Activated CD8-positive, alpha-beta memory T cell treated with anti-CD3 and anti-CD28 coated beads, Interleukin-2, amount 50 U/mL, for 1 hour (primary cell): Measurements from ENCODE around the gene GDF15.

Source experiments
- DNase-seq: peaks from one replicate; pipeline ENCODE4 v3.0.0-alpha.2; 2020; ENCODE audit errors: extremely low read depth

Gene GDF15

GRCh38 chr19:18431351-18432197 lies 45.6 kb downstream of the GDF15 start:
- DNase-seq: no peak

GRCh38 chr19:18432275-18433014 lies 46.5 kb downstream of the GDF15 start:
- DNase-seq: no peak

GRCh38 chr19:18433015-18433691 lies 47.2 kb downstream of the GDF15 start:
- DNase-seq: no peak

GRCh38 chr19:18433735-18434398 lies 47.9 kb downstream of the GDF15 start:
- DNase-seq: no peak

GRCh38 chr19:18434411-18435175 lies 48.6 kb downstream of the GDF15 start:
- DNase-seq: no peak

- no peak for DNase-seq
Measured at GRCh38 chr19:18435178-18435841, 49.4 kb downstream of the GDF15 start.

- DNase-seq: no peak
Measured at GRCh38 chr19:18435842-18436670, 50.1 kb downstream of the GDF15 start.

GRCh38 chr19:18436671-18437490 lies 50.9 kb downstream of the GDF15 start:
- DNase-seq: peak; percentile 66

- DNase-seq: no peak
Measured at GRCh38 chr19:18437491-18438330, 51.8 kb downstream of the GDF15 start, which contains the start of gene ISYNA1. Gene ISYNA1, minus strand, starts transcription at chr19:18438133. Its CDS starts 154 bp downstream, at chr19:18437979.

GRCh38 chr19:18438331-18439024 lies 52.5 kb downstream of the GDF15 start:
- DNase-seq: no peak
